ENCODE data around the gene WFDC8. TPM values are rescaled to one million over a fixed set of nuclear protein-coding genes. Genes with fewer than 3 reads are reported as not detected.

The WFDC8 gene
- polyA plus RNA-seq, 1 experiment = not detected

DNA sequence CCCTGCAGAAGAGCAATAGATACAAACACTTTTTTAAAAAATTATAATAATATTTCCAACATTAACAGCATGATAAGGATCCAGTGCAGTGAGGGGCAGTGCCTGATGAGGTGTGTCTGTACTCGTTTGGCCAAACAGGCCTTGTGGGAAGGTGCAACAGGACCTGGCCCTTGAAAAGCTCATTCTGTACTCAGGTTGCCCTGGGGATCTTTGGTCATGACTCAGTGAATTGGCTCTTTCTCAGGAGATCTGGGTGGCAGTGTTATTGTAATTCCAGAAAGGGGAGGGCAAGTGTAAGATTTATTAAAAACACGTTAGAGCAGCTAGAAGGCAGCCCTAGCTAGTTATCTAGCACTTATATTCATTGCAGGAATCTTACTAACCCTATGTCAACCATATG lies 60.8 kb downstream of the WFDC8 start:
- ChIA-PET POLR2A (no interaction called here), CTCF (no interaction called here)
- Histone ChIP-seq H3K27me3 (ENCODE audit: control insufficient read depth, insufficient read depth, low read length) (no peaks in the 10 kb centered on the region), H3K36me3 (ENCODE audit: control insufficient read depth, insufficient read depth, low read length) (no peaks in the 10 kb centered on the region), H3K4me3 (ENCODE audit: low read depth, low read length) (no peak overlapping the region)
- TF ChIP-seq, protein P1, sequence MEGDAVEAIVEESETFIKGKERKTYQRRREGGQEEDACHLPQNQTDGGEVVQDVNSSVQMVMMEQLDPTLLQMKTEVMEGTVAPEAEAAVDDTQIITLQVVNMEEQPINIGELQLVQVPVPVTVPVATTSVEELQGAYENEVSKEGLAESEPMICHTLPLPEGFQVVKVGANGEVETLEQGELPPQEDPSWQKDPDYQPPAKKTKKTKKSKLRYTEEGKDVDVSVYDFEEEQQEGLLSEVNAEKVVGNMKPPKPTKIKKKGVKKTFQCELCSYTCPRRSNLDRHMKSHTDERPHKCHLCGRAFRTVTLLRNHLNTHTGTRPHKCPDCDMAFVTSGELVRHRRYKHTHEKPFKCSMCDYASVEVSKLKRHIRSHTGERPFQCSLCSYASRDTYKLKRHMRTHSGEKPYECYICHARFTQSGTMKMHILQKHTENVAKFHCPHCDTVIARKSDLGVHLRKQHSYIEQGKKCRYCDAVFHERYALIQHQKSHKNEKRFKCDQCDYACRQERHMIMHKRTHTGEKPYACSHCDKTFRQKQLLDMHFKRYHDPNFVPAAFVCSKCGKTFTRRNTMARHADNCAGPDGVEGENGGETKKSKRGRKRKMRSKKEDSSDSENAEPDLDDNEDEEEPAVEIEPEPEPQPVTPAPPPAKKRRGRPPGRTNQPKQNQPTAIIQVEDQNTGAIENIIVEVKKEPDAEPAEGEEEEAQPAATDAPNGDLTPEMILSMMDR (IDR thresholded peaks at IDR 0.05; ENCODE audit: insufficient read depth, low read depth, low read length) = no peak
- DNase-seq (ENCODE audit: low read depth) = no peak

DNA sequence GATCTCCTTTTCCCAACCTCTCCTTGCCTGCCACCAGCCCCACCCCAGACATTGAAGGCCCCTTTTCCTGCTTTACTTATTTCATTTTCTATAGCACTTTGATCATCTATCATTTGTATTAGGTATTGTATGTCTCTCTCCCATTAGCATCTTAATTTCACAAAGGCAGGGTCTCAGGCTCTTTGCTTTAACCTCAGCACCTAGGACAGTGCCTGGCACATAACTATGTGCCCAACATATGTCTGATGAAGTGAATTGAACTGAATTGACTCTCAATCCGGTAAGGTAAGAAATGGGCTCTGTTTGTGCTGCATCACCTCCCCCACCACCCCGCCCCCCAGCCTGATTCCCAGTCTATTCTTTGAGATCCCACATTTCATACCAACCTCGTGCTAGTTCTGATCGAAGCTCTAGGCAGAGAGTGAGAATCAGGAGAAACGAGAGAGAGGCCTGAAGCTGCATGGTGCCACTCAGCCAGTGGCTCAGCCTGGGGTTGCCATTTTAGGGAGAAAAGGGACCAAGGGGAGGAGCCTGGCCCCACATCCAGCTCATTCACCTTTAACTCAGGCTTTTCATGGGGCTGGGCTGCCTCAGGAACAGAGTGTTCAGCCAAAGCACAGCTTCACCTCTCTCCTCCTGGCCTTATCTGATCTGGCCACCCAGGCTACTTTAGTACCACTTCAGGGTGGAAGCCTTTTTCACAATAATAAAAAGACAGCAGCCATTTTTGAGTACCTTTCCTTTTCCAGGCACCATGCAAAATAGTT lies 63.8 kb downstream of the WFDC8 start, which contains the start of gene SPINT3:
TSS of gene SPINT3 (minus strand) at position 476 of the 767 bp plus-strand sequence. CDS start at position 462, 14 bp downstream.
- TF ChIP-seq, protein P1 (IDR thresholded peaks at IDR 0.05; ENCODE audit: insufficient read depth, low read depth, low read length) = no peak
- ChIA-PET CTCF (no interaction called here), POLR2A (no interaction called here)
- no peaks in the 10 kb centered on the region for H3K27me3 ChIP-seq (ENCODE audit: control insufficient read depth, insufficient read depth, low read length)
- H3K36me3 ChIP-seq (ENCODE audit: control insufficient read depth, insufficient read depth, low read length) = no peaks in the 10 kb centered on the region
- DNase-seq (ENCODE audit: low read depth) = no peak
- no peak within 1 kb of the TSS for H3K4me3 ChIP-seq (ENCODE audit: low read depth, low read length)

DNA sequence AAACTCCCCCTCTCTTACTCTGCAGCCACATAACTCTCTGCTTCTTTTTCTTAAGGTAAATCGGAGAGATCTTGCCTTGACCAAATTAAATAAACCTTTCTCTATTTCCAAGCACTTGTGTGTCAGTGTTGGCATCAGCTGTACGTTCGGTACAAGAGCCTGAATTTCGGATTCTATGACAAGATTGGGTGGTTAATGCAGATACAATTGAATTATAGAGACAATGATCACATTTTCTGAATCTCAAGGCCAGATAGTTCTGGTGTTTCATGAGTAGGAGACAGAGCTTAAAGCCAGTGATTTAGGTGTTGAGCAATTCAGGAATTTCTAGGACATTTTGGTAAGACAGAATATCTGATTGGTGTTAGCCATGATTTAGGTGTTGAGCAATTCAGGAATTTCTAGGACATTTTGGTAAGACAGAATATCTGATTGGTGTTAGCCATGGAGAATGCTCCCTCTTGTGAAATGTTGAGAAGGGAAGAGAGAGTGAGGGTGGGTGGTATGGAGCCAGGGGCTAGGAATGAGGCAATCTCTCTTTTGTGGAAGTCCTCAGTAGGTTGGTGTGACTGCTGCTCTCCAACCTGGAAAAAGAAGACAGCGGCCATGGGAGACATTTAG lies 68.7 kb downstream of the WFDC8 start:
- Histone ChIP-seq H3K4me3 (ENCODE audit: low read depth, low read length) (no peak overlapping the region), H3K27me3 (ENCODE audit: control insufficient read depth, insufficient read depth, low read length) (no peaks in the 10 kb centered on the region; the same call in 1 of the 2 replicates), H3K36me3 (ENCODE audit: control insufficient read depth, insufficient read depth, low read length) (no peaks in the 10 kb centered on the region)
- POLR2A ChIA-PET = no interaction called here
- CTCF ChIA-PET = interaction anchor here (0.6 to 1.4 kb wide), 3 partner anchors 14 to 910 kb away, joined by 3 to 4 read pairs (median 3); no protein-coding TSS in a partner anchor
- TF ChIP-seq, protein P1 (IDR thresholded peaks at IDR 0.05; ENCODE audit: insufficient read depth, low read depth, low read length) = no peak
- DNase-seq (ENCODE audit: low read depth) = no peak

DNA sequence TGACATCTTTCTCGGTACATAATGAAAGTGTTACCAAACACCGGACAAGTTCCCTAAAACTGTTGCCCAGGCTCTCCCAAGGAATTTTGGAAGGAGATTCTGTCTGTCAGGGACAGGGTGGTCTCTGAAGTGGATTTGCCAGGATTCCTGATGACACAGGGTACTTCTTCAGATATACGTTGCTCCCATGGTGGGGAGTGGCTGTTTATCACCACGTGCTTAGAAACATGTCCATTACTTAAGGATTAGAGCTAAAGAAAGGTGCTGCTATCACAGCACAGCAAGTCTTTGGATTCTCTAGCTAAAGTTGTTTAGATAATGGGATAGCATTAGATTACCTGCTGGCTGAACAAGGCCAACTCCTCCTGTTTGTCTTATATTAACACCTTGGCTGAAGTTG lies 70.0 kb downstream of the WFDC8 start:
- POLR2A ChIA-PET = no interaction called here
- DNase-seq (ENCODE audit: low read depth) = no peak
- no peaks in the 10 kb centered on the region; the same call in 1 of the 2 replicates for H3K27me3 ChIP-seq (ENCODE audit: control insufficient read depth, insufficient read depth, low read length)
- TF ChIP-seq, protein P1 (IDR thresholded peaks at IDR 0.05; ENCODE audit: insufficient read depth, low read depth, low read length) = no peak
- CTCF ChIA-PET = interaction anchor here (1.4 kb wide), 1 partner anchor 262 kb away, joined by 3 read pairs; no protein-coding TSS in a partner anchor
- H3K36me3 ChIP-seq (ENCODE audit: control insufficient read depth, insufficient read depth, low read length) = no peaks in the 10 kb centered on the region
- no peak overlapping the region for H3K4me3 ChIP-seq (ENCODE audit: low read depth, low read length)

DNA sequence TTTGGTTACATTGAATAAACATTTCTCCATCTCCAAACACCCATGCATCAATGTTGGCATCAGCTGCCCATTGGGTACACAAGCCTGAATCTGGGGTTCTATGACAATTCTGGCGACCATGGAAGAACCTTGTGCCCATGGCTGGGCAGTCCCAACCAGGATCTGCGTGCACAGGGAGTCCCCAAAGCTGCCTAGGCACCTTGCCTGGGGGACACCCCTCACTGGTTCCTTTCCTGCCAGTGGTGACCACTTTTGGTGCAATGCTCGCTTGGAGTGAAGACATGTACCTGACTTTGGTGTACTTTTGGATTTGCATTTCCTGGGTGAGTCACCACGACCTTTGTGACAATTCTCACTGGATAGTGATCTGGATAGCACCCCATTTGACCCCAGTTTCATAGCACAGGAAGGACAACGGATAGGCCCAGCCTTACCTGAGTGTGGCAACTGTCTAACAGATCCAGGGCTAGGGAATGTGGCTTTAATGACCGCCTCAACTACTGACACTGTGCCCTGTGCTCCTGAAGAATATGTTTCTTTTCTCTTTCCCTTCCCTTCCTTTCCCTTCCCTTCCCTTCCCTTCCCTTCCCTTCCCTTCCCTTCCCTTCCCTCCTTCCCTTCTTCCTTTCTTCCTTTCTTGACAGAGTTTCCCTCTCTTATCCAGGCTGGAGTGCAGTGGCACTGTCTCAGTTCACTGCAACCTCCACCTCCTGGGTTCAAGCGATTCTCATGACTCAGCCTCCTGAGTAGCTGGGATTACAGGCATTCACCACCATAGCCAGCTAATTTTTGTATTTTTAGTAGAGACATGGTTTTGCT lies 70.8 kb downstream of the WFDC8 start:
- DNase-seq (ENCODE audit: low read depth) = no peak
- TF ChIP-seq, protein P1 (IDR thresholded peaks at IDR 0.05; ENCODE audit: insufficient read depth, low read depth, low read length) = no peak
- no peaks in the 10 kb centered on the region for H3K36me3 ChIP-seq (ENCODE audit: control insufficient read depth, insufficient read depth, low read length)
- H3K4me3 ChIP-seq (ENCODE audit: low read depth, low read length) = no peak overlapping the region
- H3K27me3 ChIP-seq (ENCODE audit: control insufficient read depth, insufficient read depth, low read length) = no peaks in the 10 kb centered on the region; the same call in 1 of the 2 replicates
- CTCF ChIA-PET = no interaction called here
- POLR2A ChIA-PET = no interaction called here
